GM12864 (cell line): ENCODE data around the gene IL17C.

Experiments used
- DNase-seq: peaks from one replicate; pipeline ENCODE4 v3.0.0-alpha.2; 2011; ENCODE audit warnings: low read depth
- H3K4me3 ChIP-seq: 2 replicates; pipeline ENCODE4 v1.5.1; 2011; ENCODE audit warnings: mild to moderate bottlenecking, low read depth, low read length, control low read depth
- TF ChIP-seq, protein P1 (sequence below): IDR thresholded peaks from 2 replicates; pipeline ENCODE4 v1.5.1; 2011; ENCODE audit warnings: low read depth, mild to moderate bottlenecking, moderate library complexity, low read length, control low read depth, inconsistent platforms; ENCODE audit errors: missing control alignments

The IL17C gene

DNA sequence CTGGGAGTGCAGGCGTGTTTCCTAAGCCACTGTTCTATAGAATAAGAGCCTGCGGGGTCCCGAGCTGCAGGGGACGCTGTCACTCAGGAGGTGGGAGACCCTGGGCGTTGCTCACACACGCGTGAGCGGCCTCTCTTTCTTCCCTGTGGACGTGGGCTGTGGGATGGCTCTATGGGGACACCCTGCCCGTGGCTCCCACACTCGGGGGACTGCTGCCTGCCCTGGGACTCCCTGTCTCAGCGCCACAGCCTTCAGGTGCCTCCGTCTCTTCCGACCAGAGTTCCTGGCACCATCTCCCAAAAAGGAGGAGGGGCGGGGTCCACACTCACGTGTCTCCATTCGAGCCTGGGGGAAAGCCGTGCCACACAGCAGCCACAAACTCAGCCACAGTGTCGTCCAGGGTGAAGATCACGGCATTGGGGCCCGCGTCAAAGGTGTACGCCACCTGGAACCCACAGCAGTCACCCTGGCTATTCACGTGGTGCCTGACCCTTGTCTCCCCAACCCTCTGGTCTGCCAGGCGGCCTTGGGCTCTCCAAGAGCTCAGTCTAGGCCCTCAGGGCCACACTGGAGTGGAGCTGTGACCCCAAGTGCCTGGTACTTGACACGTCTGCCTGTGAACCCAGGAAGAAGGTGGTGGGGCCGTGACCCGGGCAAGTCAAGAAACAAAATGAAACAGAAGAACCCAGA, 16.1 kb downstream of the IL17C start:
- TF ChIP-seq, protein P1, sequence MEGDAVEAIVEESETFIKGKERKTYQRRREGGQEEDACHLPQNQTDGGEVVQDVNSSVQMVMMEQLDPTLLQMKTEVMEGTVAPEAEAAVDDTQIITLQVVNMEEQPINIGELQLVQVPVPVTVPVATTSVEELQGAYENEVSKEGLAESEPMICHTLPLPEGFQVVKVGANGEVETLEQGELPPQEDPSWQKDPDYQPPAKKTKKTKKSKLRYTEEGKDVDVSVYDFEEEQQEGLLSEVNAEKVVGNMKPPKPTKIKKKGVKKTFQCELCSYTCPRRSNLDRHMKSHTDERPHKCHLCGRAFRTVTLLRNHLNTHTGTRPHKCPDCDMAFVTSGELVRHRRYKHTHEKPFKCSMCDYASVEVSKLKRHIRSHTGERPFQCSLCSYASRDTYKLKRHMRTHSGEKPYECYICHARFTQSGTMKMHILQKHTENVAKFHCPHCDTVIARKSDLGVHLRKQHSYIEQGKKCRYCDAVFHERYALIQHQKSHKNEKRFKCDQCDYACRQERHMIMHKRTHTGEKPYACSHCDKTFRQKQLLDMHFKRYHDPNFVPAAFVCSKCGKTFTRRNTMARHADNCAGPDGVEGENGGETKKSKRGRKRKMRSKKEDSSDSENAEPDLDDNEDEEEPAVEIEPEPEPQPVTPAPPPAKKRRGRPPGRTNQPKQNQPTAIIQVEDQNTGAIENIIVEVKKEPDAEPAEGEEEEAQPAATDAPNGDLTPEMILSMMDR: no peak
- no peak for DNase-seq
- no peak overlapping the region for H3K4me3 ChIP-seq

DNA sequence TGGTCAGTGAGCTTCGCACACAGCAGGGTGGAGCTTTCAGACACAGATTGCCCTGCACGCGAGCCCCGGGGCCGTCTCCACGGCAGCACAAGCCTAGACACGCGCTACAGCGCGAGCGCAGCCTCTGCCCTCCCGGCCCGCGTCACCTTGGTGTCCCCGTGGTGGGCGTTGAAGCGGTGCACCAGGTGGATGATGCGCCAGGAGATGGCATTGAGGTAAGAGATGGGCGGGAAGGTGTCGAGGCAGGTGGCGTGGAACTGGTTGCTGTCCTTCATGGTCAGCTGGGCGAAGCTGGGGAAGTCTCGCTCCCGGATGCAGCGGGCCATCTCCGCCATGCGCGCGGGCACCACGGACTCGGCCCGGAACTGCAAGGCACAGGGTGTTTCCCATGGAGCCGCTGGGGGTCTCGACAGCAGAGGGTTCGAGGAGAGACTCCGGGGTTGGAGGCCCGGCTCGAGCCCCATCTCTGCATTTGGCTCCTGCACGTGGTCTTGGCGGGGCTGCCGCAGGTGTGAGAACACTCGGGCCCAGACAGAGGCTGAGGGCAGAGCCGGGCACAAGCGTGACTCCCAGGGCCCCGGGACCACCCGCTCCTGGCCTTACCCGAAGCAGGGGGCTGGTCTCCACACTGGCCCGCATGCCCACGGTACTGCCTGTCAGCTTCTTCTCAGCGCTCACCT, 16.8 kb downstream of the IL17C start:
- TF ChIP-seq, protein P1: no peak
- H3K4me3 ChIP-seq: no peak overlapping the region
- DNase-seq: no peak

DNA sequence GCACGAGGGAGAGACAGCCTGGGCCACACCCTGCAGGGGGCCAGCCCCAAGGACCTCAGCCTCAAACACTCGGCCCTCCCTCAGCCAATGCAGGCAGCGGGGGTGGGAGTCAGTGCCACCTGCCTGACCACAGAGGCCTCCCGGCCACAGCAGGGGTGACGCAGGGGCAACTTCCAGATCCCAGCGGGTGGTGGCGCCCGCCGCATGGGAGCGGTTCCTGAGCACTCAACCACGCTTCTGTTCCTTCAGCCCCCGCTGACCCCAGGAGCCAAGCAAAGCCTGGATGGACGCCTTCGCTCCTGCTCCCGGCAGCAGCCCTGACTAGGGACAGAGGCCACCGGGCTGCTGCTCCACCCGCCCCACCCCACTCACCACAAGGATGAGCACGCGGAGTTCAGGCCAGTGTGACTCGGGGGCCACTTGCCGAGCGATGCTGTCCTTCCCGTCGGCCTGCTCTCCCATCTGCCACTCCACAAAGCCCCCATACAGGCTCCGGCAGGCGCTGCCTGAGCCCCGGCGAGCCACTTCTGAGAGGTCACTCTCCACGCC, 17.4 kb downstream of the IL17C start:
- no peak for DNase-seq
- no peak overlapping the region for H3K4me3 ChIP-seq
- TF ChIP-seq, protein P1: no peak

DNA sequence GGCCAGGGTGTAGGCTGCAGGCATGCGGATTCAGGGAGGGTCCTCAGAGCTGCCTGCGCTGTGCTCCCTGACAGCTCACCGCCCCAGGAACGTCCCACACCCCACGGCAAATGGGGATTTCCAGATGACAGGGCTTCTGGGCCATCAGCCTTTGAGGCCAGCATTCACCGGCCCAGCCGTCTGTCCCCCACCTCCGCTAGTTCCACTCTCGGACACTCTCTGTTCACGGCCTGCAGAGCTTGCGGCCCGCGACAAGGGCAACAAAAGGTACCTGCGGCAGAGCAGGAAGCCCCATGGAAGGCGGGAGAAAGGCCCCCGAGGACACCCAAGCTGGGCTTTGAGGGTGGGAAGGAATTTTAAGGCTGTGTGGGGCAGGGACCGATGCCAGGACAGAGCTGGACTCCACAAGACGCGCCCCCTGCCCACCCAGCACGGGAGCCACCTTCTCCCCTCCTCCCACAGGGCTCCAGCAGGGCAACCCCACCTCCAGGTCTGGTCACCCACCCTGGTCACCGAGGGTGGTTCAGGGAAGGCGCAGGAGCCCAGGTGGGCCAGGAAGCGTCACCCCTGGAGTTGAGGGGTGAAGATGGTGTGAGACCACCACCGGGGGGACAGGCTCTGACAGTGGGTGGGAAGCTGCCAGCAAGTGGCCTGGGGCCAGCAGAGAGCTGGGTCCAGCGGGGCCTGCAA, 18.1 kb downstream of the IL17C start:
- no peak overlapping the region for H3K4me3 ChIP-seq
- TF ChIP-seq, protein P1: no peak
- no peak for DNase-seq

DNA sequence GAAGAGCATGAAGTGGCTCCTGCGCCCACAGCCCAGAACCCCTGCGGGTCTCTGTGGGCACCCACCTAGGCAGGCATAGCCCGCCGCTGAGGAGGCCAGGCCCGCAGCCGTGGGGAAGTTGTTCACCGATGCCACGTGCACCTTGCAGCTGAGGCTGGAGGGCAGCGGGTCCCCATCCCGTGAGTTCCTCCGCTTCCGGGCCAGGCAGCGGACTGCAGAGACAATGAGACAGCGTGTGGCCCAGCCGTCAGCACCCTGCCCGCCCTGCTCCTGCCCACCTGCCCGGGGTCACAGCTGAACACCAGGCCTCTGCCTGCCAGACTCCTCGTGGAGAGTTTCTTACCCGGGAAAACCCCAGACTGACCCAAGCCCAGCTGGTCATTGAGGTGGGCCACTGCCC, 19.0 kb downstream of the IL17C start:
- TF ChIP-seq, protein P1: no peak
- no peak overlapping the region for H3K4me3 ChIP-seq
- no peak for DNase-seq

DNA sequence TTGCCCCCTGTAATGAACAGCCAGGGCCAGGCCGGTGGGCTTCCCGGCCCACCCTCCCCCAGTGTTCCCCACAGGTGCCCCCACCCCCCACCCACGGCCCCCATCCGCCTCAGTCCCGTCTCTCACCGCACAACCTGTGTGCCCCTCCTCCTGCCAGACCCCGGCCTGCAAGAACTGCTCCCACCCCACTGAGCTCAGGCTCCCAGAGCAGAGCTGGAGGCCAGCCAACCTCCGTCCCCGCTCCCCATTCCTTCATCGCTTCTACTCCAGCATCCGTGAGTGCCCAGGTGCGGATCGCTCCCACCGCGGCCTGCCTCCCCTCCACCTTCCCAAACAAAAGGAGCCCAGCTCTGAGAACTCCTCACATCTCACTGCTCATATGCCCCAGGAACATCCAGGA, 20.3 kb downstream of the IL17C start:
- TF ChIP-seq, protein P1: no peak
- no peak for DNase-seq
- no peak overlapping the region for H3K4me3 ChIP-seq
